ENCODE data around the gene BLCAP.

DNA sequence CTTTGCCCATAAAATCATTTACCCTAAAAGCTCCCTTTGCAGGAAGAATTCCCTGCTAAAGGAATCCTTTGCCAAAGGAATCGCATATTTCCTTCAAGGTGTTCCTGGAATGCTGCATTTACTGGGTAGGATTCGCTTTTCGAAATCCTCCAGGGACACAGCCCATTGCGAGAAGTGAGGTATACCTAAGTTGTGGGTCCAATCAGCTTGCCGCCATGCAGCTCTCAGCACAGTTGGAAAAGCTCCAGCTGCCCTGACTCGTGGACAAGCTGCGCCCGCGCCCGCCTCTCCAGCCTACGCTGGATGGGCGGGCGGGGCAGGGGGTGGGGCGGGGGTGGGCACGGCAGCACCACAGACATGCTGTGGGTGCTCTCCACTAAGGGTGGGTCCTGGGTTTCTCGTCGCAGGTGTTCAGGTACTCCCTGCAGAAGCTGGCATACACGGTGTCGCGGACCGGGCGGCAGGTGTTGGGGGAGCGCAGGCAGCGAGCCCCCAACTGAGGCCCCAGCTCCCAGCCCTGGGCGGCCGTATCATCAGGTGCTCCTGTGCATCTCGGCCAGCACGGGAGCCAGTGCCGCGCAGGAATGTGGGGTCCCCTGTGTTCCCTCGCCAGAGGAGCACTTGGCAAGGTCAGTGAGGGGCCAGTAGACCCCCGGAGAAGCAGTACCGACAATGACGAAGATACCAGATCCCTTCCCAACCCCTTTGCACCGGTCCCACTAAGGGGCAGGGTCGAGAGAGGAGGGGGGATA is 5.2 kb downstream of the BLCAP start:
- TF ChIP-seq POLR2A (IDR thresholded peaks at IDR 0.05; ENCODE audit: low read length) (no peak), GATA1 (IDR thresholded peaks at IDR 0.05; ENCODE audit: low read depth, low read length) (no peak)

Measured in erythroblast (primary cell).